A673 (cell line): ENCODE results near the gene ACYP2. TPM values are rescaled to one million over a fixed set of nuclear protein-coding genes. Genes with fewer than 3 reads are reported as not detected.

Experiments used
- BruUV-seq: library from RNA; stranded (reverse); fragments of 400-500 nt; replicated peaks from 2 replicates; lab custom pipeline; 2021; lab: Mats Ljungman, UMichigan
- CTCF ChIA-PET: fragments of 300-600 bp; sonication (Branson Sonifier 250); formaldehyde crosslinking; loops from one replicate; lab custom pipeline; 2022; ENCODE audit warnings: antibody characterized with exemption; lab: Charles Lee
- POLR2A ChIA-PET: fragments of 300-600 bp; sonication (Branson Sonifier 250); formaldehyde crosslinking; loops from one replicate; lab custom pipeline; 2022; ENCODE audit warnings: antibody characterized with exemption; ENCODE audit not compliant: low non-redundant PET; lab: Charles Lee
- DNase-seq: peaks from one replicate; pipeline ENCODE4 v3.0.0-alpha.2; 2015; ENCODE audit warnings: low spot score
- H3K27ac ChIP-seq: fragments of 200-600 bp; sonication (generic); 2 replicates; pipeline ENCODE4 v1.5.1; 2016; ENCODE audit warnings: mixed run types, low read depth, mild to moderate bottlenecking, mixed read lengths, antibody characterized with exemption, low read length; ENCODE audit not compliant: poor library complexity, severe bottlenecking
- H3K27me3 ChIP-seq: fragments of 200-600 bp; sonication (generic); replicated peaks from 2 replicates; pipeline ENCODE4 v1.6.1; 2017; ENCODE audit warnings: mixed run types, low read depth, mild to moderate bottlenecking, mixed read lengths, antibody characterized with exemption, low read length; ENCODE audit not compliant: insufficient read depth, poor library complexity
- H3K36me3 ChIP-seq: fragments of 200-600 bp; sonication (generic); 2 replicates; pipeline ENCODE4 v1.6.1; 2016; ENCODE audit warnings: mixed run types, mild to moderate bottlenecking, mixed read lengths, antibody characterized with exemption, low read length; ENCODE audit not compliant: insufficient read depth, poor library complexity, severe bottlenecking
- H3K4me1 ChIP-seq: fragments of 200-600 bp; sonication (generic); 2 replicates; pipeline ENCODE4 v1.6.1; 2017; ENCODE audit warnings: mixed run types, mild to moderate bottlenecking, mixed read lengths, antibody characterized with exemption, low read length; ENCODE audit not compliant: insufficient read depth, poor library complexity, severe bottlenecking
- H3K4me3 ChIP-seq: fragments of 200-600 bp; sonication (generic); 2 replicates; pipeline ENCODE4 v1.5.1; 2016; ENCODE audit warnings: low read depth, mixed run types, mild to moderate bottlenecking, mixed read lengths, low read length; ENCODE audit not compliant: poor library complexity, severe bottlenecking
- H3K9me3 ChIP-seq: fragments of 200-600 bp; sonication (generic); 2 replicates; pipeline ENCODE4 v1.6.1; 2016; ENCODE audit warnings: mixed run types, low read depth, mild to moderate bottlenecking, mixed read lengths, antibody characterized with exemption, low read length; ENCODE audit not compliant: poor library complexity, severe bottlenecking
- EZH2 ChIP-seq: fragments of 200-600 bp; sonication (generic); IDR thresholded peaks from 2 replicates; pipeline ENCODE4 v1.6.1; 2017; ENCODE audit warnings: borderline replicate concordance, low read depth, mild to moderate bottlenecking, mixed read lengths, antibody characterized with exemption, low read length; ENCODE audit not compliant: poor library complexity, severe bottlenecking
- intact Hi-C: fragments of 100-400 bp; cut with micrococcal nuclease; formaldehyde crosslinking; loops from one replicate; pipeline ENCODE4 v1.10.0; 2022; ENCODE audit not compliant: unreplicated experiment
- total RNA-seq: library from RNA; stranded (reverse); gene quantifications from 2 replicates; pipeline ENCODE4 v1.2.3, GENCODE V29; 2021
- TF ChIP-seq, protein P1 (sequence below): fragments of 300-800, 200-600 bp; sonication (generic); conservative IDR thresholded peaks from 2 replicates; pipeline ENCODE4 v1.5.1; 2017; ENCODE audit warnings: low read depth, mild to moderate bottlenecking, antibody characterized with exemption, low read length, moderate library complexity, mixed read lengths

Gene ACYP2
- total RNA-seq, 1 experiment from 2014 or later = 10.1 TPM

- no peak overlapping the region for H3K4me3 ChIP-seq
- TF ChIP-seq, protein P1, sequence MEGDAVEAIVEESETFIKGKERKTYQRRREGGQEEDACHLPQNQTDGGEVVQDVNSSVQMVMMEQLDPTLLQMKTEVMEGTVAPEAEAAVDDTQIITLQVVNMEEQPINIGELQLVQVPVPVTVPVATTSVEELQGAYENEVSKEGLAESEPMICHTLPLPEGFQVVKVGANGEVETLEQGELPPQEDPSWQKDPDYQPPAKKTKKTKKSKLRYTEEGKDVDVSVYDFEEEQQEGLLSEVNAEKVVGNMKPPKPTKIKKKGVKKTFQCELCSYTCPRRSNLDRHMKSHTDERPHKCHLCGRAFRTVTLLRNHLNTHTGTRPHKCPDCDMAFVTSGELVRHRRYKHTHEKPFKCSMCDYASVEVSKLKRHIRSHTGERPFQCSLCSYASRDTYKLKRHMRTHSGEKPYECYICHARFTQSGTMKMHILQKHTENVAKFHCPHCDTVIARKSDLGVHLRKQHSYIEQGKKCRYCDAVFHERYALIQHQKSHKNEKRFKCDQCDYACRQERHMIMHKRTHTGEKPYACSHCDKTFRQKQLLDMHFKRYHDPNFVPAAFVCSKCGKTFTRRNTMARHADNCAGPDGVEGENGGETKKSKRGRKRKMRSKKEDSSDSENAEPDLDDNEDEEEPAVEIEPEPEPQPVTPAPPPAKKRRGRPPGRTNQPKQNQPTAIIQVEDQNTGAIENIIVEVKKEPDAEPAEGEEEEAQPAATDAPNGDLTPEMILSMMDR = no peak
- TF ChIP-seq EZH2 = no peak
- CTCF ChIA-PET = no interaction called here
- H3K4me1 ChIP-seq = no peaks in the 10 kb centered on the region
- no peaks in the 10 kb centered on the region for H3K36me3 ChIP-seq
- H3K27me3 ChIP-seq = no peaks in the 10 kb centered on the region
- no peaks in the 10 kb centered on the region for H3K9me3 ChIP-seq
- intact Hi-C loops = no loop called here
- no TSS peak for BruUV-seq
- POLR2A ChIA-PET = no interaction called here
- no peak overlapping the region for H3K27ac ChIP-seq
- DNase-seq = no peak
Measured at GRCh38 chr2:54226260-54226659, 110.8 kb downstream of the ACYP2 start.

GRCh38 chr2:54227798-54228197, 112.4 kb downstream of the ACYP2 start:
- H3K4me3 ChIP-seq = no peak overlapping the region
- no peak overlapping the region for H3K27ac ChIP-seq
- no peaks in the 10 kb centered on the region for H3K27me3 ChIP-seq
- no peaks in the 10 kb centered on the region for H3K9me3 ChIP-seq
- ChIA-PET POLR2A (no interaction called here), CTCF (no interaction called here)
- no peak for DNase-seq
- no TSS peak for BruUV-seq
- no peak for TF ChIP-seq EZH2
- TF ChIP-seq, protein P1 = no peak
- intact Hi-C loops = no loop called here
- H3K36me3 ChIP-seq = no peaks in the 10 kb centered on the region
- no peaks in the 10 kb centered on the region for H3K4me1 ChIP-seq

GRCh38 chr2:54228945-54229344, 113.5 kb downstream of the ACYP2 start:
- no peak for DNase-seq
- Histone ChIP-seq H3K27ac (no peak overlapping the region), H3K4me3 (no peak overlapping the region), H3K36me3 (no peaks in the 10 kb centered on the region), H3K4me1 (no peaks in the 10 kb centered on the region), H3K27me3 (no peaks in the 10 kb centered on the region), H3K9me3 (no peaks in the 10 kb centered on the region)
- BruUV-seq = no TSS peak
- ChIA-PET POLR2A (no interaction called here), CTCF (no interaction called here)
- intact Hi-C loops = no loop called here
- TF ChIP-seq, protein P1 = no peak
- no peak for TF ChIP-seq EZH2
